ENCODE data around the gene GSTM3. TPM values are rescaled to one million over a fixed set of nuclear protein-coding genes. Genes with fewer than 3 reads are reported as not detected.

The GSTM3 gene
- total and polyA plus RNA-seq, 9 of the 15 experiments (the other 6 are each of a cell fraction or from before 2014, with no cell fraction given), result 3.9 to 24.5 (median 9.4) TPM

GRCh38 chr1:109749221-109749620 is 8.4 kb upstream of the GSTM3 start:
- no peaks in the 10 kb centered on the region for H3K9me1 ChIP-seq (ENCODE audit: control insufficient read depth, insufficient read depth, low read length)
- in situ Hi-C loops (cut with MboI) (no loop called here), intact Hi-C loops (cut with micrococcal nuclease) (no loop called here)
- no peaks in the 10 kb centered on the region; a peak in 2 of 5 replicates for H3K4me1 ChIP-seq (replicated peaks in 1 of 2; ENCODE audit: control insufficient read depth in 2 of 2, insufficient read depth in 2 of 2, low read length in 2 of 2)
- ATAC-seq (no peak), DNase-seq (ENCODE audit: extremely low read depth in 1 of 4, low spot score in 3 of 4) (no peak), FAIRE-seq (no peak)
- peaks cover 6% of the 10 kb centered on the region for H3K9me3 ChIP-seq (replicated peaks; ENCODE audit: control insufficient read depth, insufficient read depth, low read depth, low read length)
- no peak overlapping the region for H2AFZ ChIP-seq (ENCODE audit: low read depth, low read length)
- no peaks in the 10 kb centered on the region for H3K79me2 ChIP-seq (ENCODE audit: control insufficient read depth, insufficient read depth, low read length)
- no peaks in the 10 kb centered on the region for H4K20me1 ChIP-seq (replicated peaks; ENCODE audit: control insufficient read depth, insufficient read depth, low read length)
- no peak overlapping the region for H3K4me3 ChIP-seq
- ChIA-PET POLR2A (no interaction called here), CTCF (ENCODE audit: low intra/inter-chr PET ratio) (no interaction called here)
- H3K27ac ChIP-seq (ENCODE audit: extremely low read depth, low read depth, low read length), result no peak overlapping the region
- H3K9ac ChIP-seq (ENCODE audit: insufficient read depth in 1 of 2, low read depth in 2 of 2, low read length in 2 of 2), result no peak overlapping the region
- no peak overlapping the region for H3K4me2 ChIP-seq (ENCODE audit: insufficient read depth, low read length)
- no peaks in the 10 kb centered on the region for H3K36me3 ChIP-seq (ENCODE audit: control insufficient read depth, insufficient read depth, low read length)
- no TSS peak for BruUV-seq (replicated peaks)
- H3K27me3 ChIP-seq (ENCODE audit: control insufficient read depth in 2 of 2, insufficient read depth in 2 of 2, low read length in 2 of 2), result peaks cover 38 to 52% of the 10 kb centered on the region in 2 experiments
- TF ChIP-seq CBFB (CRISPR knock-in tag; IDR thresholded peaks at IDR 0.05) (no peak), RERE (CRISPR knock-in tag; IDR thresholded peaks at IDR 0.05; ENCODE audit: borderline replicate concordance) (no peak), TFAP4 (CRISPR knock-in tag; IDR thresholded peaks at IDR 0.05; ENCODE audit: borderline replicate concordance) (no peak), TAF1 (IDR thresholded peaks at IDR 0.05; ENCODE audit: control insufficient read depth, extremely low read depth, insufficient read depth, low read length, severe bottlenecking) (no peak), CREM (IDR thresholded peaks at IDR 0.05; ENCODE audit: low read depth) (no peak), HOMEZ (CRISPR knock-in tag; IDR thresholded peaks at IDR 0.05) (no peak), ZBTB9 (CRISPR knock-in tag; IDR thresholded peaks at IDR 0.05) (no peak), ARHGAP35 (IDR thresholded peaks at IDR 0.05; ENCODE audit: partially characterized antibody) (no peak), CSDE1 (IDR thresholded peaks at IDR 0.05) (no peak), SRSF7 (optimal IDR thresholded peaks at IDR 0.05; ENCODE audit: low read depth, low read length) (no peak), ZNF134 (CRISPR knock-in tag; conservative IDR thresholded peaks at IDR 0.05) (no peak), ZNF121 (CRISPR knock-in tag; conservative IDR thresholded peaks at IDR 0.05) (no peak), KLF1 (tag; IDR thresholded peaks at IDR 0.05) (no peak), GTF2B (IDR thresholded peaks at IDR 0.05; ENCODE audit: extremely low read depth, insufficient read length) (no peak)
